Measurements from ENCODE around the gene LAMA2.

The LAMA2 gene

DNA sequence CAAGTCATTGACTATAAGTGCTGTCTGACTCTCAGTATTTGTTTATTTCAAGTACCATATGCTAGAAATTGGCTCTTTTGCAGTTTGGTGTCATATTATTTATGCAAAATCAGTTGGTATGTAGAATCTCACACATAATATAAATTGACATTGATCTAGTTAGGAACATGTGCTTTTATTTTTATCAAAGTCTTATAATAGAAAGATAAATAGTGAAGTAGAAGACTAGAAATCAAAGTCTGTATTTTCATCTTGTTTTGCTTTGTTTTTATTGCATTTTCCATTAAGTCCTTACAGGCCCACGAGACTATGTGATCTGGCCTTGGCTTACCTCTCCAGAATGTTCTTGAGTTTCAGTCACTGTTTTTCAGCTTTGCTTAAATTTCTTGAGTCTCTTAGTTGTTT lies 300.3 kb downstream of the LAMA2 start:
- POLR2A ChIA-PET, result no interaction called here
- TF ChIP-seq SUZ12 (IDR thresholded peaks at IDR 0.05), result no peak
- TF ChIP-seq BHLHE40 (IDR thresholded peaks at IDR 0.05; ENCODE audit: borderline replicate concordance), result no peak
- no peak for TF ChIP-seq SP1 (IDR thresholded peaks at IDR 0.05)
- TF ChIP-seq CTBP1 (IDR thresholded peaks at IDR 0.05; ENCODE audit: borderline replicate concordance), result no peak
- TF ChIP-seq HDGF (IDR thresholded peaks at IDR 0.05; ENCODE audit: borderline replicate concordance), result no peak
- TF ChIP-seq FOXM1 (IDR thresholded peaks at IDR 0.05; ENCODE audit: borderline replicate concordance), result no peak
- TF ChIP-seq NFRKB (IDR thresholded peaks at IDR 0.05), result no peak
- CTCF ChIA-PET, result no interaction called here
- no peak for DNase-seq (ENCODE audit: extremely low spot score)

DNA sequence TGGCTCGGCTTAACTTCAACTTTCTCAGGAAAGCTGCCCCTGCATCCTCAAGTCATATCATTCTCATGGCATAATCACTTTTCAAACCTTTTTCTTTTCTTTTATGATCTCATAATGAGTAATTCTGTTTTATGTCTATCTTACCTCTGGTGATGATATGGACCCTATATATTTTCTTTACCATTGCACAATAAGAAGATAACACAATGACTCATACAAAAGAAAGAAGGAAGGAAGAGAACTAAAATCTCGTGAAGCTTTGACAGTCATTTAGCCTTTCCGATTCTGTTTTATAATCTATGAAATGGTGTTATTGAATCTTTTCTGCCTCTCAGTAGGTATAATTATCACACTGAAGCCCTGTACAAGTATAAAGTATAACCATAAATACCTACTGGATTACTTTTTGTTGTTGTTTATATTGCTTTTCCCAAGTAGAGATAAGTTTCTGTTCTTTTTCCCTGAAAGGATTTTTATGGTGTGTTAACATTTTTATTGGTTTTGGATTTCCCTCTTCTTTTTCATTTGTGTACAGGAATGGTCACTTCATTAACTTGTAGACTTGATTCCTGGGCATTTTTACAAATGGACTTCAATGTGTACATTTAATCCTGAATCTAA lies 300.9 kb downstream of the LAMA2 start:
- POLR2A ChIA-PET, result no interaction called here
- TF ChIP-seq FOXK2 (IDR thresholded peaks at IDR 0.05) (no peak; the same call in 1 of the 2 replicates), TARDBP (IDR thresholded peaks at IDR 0.05) (peak; percentile 34; the same call in 1 of the 2 replicates), LEF1 (IDR thresholded peaks at IDR 0.05; ENCODE audit: borderline replicate concordance) (no peak), L3MBTL2 (conservative IDR thresholded peaks at IDR 0.05) (no peak), NFRKB (IDR thresholded peaks at IDR 0.05) (no peak), FOXA1 (IDR thresholded peaks at IDR 0.05) (no peak), FOXM1 (IDR thresholded peaks at IDR 0.05; ENCODE audit: borderline replicate concordance) (no peak), ARNT (IDR thresholded peaks at IDR 0.05) (no peak), HDGF (IDR thresholded peaks at IDR 0.05; ENCODE audit: borderline replicate concordance) (no peak), ELF4 (IDR thresholded peaks at IDR 0.05) (no peak), BHLHE40 (IDR thresholded peaks at IDR 0.05; ENCODE audit: borderline replicate concordance) (no peak), SP1 (IDR thresholded peaks at IDR 0.05) (no peak), SUZ12 (IDR thresholded peaks at IDR 0.05) (no peak), CTBP1 (IDR thresholded peaks at IDR 0.05; ENCODE audit: borderline replicate concordance) (peak; percentile 91), ZNF384 (IDR thresholded peaks at IDR 0.05) (peak; percentile 41; the same call in 1 of the 2 replicates)
- TF ChIP-seq, protein P1, sequence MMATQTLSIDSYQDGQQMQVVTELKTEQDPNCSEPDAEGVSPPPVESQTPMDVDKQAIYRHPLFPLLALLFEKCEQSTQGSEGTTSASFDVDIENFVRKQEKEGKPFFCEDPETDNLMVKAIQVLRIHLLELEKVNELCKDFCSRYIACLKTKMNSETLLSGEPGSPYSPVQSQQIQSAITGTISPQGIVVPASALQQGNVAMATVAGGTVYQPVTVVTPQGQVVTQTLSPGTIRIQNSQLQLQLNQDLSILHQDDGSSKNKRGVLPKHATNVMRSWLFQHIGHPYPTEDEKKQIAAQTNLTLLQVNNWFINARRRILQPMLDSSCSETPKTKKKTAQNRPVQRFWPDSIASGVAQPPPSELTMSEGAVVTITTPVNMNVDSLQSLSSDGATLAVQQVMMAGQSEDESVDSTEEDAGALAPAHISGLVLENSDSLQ (IDR thresholded peaks at IDR 0.05), result peak; percentile 68
- no peak for DNase-seq (ENCODE audit: extremely low spot score)
- CTCF ChIA-PET, result no interaction called here

DNA sequence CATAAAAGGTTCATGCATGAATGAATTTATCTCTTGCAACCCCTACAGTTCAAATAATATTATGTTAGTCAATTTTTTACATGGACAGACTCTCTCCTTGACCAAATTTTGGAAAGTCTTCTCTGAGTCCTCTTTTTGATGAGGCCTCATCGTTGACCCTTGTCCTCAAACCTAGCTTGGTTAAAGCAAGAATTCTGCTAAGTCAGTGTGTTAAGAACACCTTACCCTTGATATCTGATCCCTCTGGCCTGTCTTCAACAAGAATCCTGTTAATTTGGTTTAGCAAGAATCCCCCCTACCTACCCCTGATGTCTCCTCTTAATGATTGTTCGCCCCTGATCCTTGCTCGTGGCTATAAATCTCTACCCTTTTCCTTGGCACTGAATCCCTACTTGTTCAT lies 301.4 kb downstream of the LAMA2 start:
- no peak for DNase-seq (ENCODE audit: extremely low spot score)
- ChIA-PET CTCF (no interaction called here), POLR2A (no interaction called here)
- no peak for TF ChIP-seq FOXA1 (IDR thresholded peaks at IDR 0.05)
- TF ChIP-seq ARNT (IDR thresholded peaks at IDR 0.05), result no peak
- TF ChIP-seq TARDBP (IDR thresholded peaks at IDR 0.05), result no peak
- TF ChIP-seq, protein P1 (IDR thresholded peaks at IDR 0.05), result no peak
- TF ChIP-seq NFRKB (IDR thresholded peaks at IDR 0.05), result no peak

DNA sequence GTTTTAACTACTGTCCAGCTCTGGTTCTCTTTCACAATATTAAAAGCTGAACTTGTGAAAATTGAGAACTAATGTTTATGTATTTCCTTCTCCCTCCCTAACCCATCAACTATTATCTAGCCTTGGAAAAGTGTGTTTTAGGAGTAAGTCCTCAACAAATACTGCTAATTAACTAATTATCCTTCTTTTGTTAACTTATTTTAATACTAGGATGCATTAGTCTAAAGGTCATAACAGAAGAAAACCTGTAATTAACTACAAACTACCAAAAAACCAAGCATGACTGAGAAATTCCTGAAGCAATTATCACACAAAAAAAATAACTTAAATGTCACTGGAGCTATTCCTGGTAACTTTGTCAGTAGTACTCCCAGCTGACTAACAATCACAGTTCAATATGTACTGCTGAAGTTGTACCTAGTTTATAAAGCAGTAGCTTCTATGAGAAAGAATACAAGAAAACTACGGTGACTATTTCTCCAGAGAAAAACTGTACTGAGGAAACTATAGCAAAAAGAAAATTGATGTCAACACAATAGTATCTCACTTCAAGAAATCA lies 301.9 kb downstream of the LAMA2 start:
- TF ChIP-seq FOXA1 (IDR thresholded peaks at IDR 0.05) (no peak), SUZ12 (IDR thresholded peaks at IDR 0.05) (no peak), ELF4 (IDR thresholded peaks at IDR 0.05) (no peak), L3MBTL2 (conservative IDR thresholded peaks at IDR 0.05) (no peak), ARNT (IDR thresholded peaks at IDR 0.05) (no peak), FOXK2 (IDR thresholded peaks at IDR 0.05) (no peak), ZNF384 (IDR thresholded peaks at IDR 0.05) (no peak), BHLHE40 (IDR thresholded peaks at IDR 0.05; ENCODE audit: borderline replicate concordance) (no peak), NFRKB (IDR thresholded peaks at IDR 0.05) (no peak), TARDBP (IDR thresholded peaks at IDR 0.05) (no peak), FOXM1 (IDR thresholded peaks at IDR 0.05; ENCODE audit: borderline replicate concordance) (no peak), SP1 (IDR thresholded peaks at IDR 0.05) (no peak), LEF1 (IDR thresholded peaks at IDR 0.05; ENCODE audit: borderline replicate concordance) (no peak), HDGF (IDR thresholded peaks at IDR 0.05; ENCODE audit: borderline replicate concordance) (no peak), CTBP1 (IDR thresholded peaks at IDR 0.05; ENCODE audit: borderline replicate concordance) (no peak)
- TF ChIP-seq, protein P1 (IDR thresholded peaks at IDR 0.05), result no peak
- CTCF ChIA-PET, result no interaction called here
- POLR2A ChIA-PET, result no interaction called here
- DNase-seq (ENCODE audit: extremely low spot score), result no peak

DNA sequence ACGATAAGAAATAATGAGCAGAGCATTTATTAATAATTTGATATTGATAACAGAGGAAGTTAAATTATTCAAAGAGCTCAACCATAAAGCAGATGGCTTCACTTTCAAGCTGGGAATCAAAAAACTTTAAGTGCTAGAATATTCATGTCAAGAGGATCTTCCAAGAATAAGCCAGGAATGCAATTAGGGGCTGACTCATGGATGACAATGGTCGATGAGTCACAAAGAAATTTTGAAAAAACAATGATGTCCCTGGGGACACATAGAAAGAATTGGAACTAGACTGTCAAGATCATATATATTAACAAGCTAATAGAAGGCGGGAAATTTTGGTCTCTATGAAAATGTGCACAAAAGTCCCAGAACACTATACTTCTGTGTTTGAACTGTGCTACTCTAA lies 304.1 kb downstream of the LAMA2 start:
- ChIA-PET POLR2A (interaction anchor here (0.9 kb wide), 1 partner anchor 131 kb away, joined by 3 read pairs; no protein-coding TSS in a partner anchor), CTCF (no interaction called here)
- no peak for DNase-seq (ENCODE audit: extremely low spot score)
- TF ChIP-seq CTBP1 (IDR thresholded peaks at IDR 0.05; ENCODE audit: borderline replicate concordance) (no peak), FOXM1 (IDR thresholded peaks at IDR 0.05; ENCODE audit: borderline replicate concordance) (no peak)

DNA sequence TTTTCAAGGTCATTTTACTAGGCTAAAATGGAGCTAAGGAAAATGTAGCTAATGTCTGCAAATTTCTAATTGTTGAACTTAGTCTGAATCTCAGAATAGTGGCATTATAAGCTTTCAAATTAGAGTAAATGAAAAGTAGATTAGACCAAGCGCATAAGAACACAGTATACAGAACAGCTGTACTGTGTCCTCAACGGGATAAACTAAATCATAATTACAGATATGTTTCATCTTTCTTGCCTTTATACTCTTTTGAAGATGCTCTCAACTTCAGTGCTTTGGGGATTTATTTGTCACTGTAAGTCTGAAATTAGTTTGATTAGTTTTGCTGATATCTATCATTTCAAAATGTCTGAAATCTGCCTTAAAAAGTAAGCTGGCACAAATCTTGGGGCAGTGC lies 305.4 kb downstream of the LAMA2 start:
- ChIA-PET POLR2A (no interaction called here), CTCF (no interaction called here)
- no peak for DNase-seq (ENCODE audit: extremely low spot score)
- TF ChIP-seq TARDBP (IDR thresholded peaks at IDR 0.05) (no peak), ARNT (IDR thresholded peaks at IDR 0.05) (no peak), SUZ12 (IDR thresholded peaks at IDR 0.05) (no peak), SP1 (IDR thresholded peaks at IDR 0.05) (no peak)

DNA sequence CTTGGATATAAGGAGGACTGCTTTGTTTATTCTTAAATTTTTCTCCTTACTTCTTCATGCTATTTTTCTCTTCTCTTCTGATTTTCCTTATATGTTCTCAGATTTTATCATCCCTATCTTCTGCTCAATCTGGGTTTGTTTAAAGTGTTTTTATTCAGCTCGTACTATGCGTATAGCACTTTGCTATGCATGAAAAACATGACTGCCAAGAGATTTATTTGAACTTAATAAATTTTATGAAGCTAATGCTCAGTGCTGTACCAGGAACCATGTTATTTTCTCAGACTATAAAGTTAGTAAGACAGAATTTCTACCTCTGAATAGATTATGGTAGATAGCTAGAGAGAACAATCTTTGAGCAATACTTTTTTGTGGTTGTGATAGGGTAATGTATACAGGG lies 305.9 kb downstream of the LAMA2 start:
- POLR2A ChIA-PET, result no interaction called here
- CTCF ChIA-PET, result no interaction called here
- no peak for DNase-seq (ENCODE audit: extremely low spot score)
- TF ChIP-seq FOXK2 (IDR thresholded peaks at IDR 0.05) (no peak), L3MBTL2 (conservative IDR thresholded peaks at IDR 0.05) (no peak), ELF4 (IDR thresholded peaks at IDR 0.05) (no peak), TARDBP (IDR thresholded peaks at IDR 0.05) (no peak), ZNF384 (IDR thresholded peaks at IDR 0.05) (no peak), CTBP1 (IDR thresholded peaks at IDR 0.05; ENCODE audit: borderline replicate concordance) (no peak), HDGF (IDR thresholded peaks at IDR 0.05; ENCODE audit: borderline replicate concordance) (no peak), BHLHE40 (IDR thresholded peaks at IDR 0.05; ENCODE audit: borderline replicate concordance) (no peak), SP1 (IDR thresholded peaks at IDR 0.05) (no peak), FOXM1 (IDR thresholded peaks at IDR 0.05; ENCODE audit: borderline replicate concordance) (no peak), LEF1 (IDR thresholded peaks at IDR 0.05; ENCODE audit: borderline replicate concordance) (no peak), NFRKB (IDR thresholded peaks at IDR 0.05) (no peak), FOXA1 (IDR thresholded peaks at IDR 0.05) (no peak), SUZ12 (IDR thresholded peaks at IDR 0.05) (no peak), ARNT (IDR thresholded peaks at IDR 0.05) (no peak)
- TF ChIP-seq, protein P1 (IDR thresholded peaks at IDR 0.05), result no peak
